Right renal pelvis (tissue), 4 donors: ENCODE measurements around the gene CTNNA1. TPM values are rescaled to one million over a fixed set of nuclear protein-coding genes. Genes with fewer than 3 reads are reported as not detected.

Source experiments
- DNase-seq, 4 donors: peaks; one replicate each; pipeline ENCODE4 v3.0.0-alpha.2; 2013; ENCODE audit warnings: low read depth in 4 of 4, low spot score in 3 of 4, missing footprints in 1 of 4
- polyA plus RNA-seq, 4 donors: library from polyadenylated mRNA; unstranded; fragments of 120-200 nt; gene quantifications; one replicate each; pipeline ENCODE4 v1.2.1, GENCODE V29; 2013; ENCODE audit not compliant: insufficient read length in 4 of 4

The CTNNA1 gene
- polyA plus RNA-seq, 4 donors = 368 to 439 (median 406) TPM

- DNase-seq = no peak
Observed at GRCh38 chr5:138978581-138978980, 225.4 kb downstream of the CTNNA1 start.

GRCh38 chr5:138979684-138980280 lies 226.6 kb downstream of the CTNNA1 start:
- no peak for DNase-seq

GRCh38 chr5:138980441-138980840 lies 227.2 kb downstream of the CTNNA1 start:
- DNase-seq = no peak

- DNase-seq = no peak
Observed at GRCh38 chr5:138981131-138981530, 227.9 kb downstream of the CTNNA1 start.

- no peak for DNase-seq
Observed at GRCh38 chr5:138981586-138981985, 228.4 kb downstream of the CTNNA1 start.

GRCh38 chr5:138983984-138984383 lies 230.8 kb downstream of the CTNNA1 start:
- no peak for DNase-seq

Other genes starting within 250 kb of the CTNNA1 start
- 10 to 100 TPM; 69.4 to 84.3 (median 77.9) TPM for gene ETF1, start 210.2 kb upstream of the CTNNA1 start, polyA plus RNA-seq
- 100 to 1,000 TPM; 302 to 349 (median 343) TPM for gene HSPA9, start 178.0 kb upstream of the CTNNA1 start, polyA plus RNA-seq
- 1 to 10 TPM; 1.6 to 3.0 (median 2.0) TPM for gene LRRTM2, start 121.9 kb downstream of the CTNNA1 start, polyA plus RNA-seq